GM18517 (cell line): Measurements from ENCODE around the gene AAGAB.
"Not testable (repeated sequence)": the region's sequence is repeated elsewhere in the genome, so short reads cannot be mapped to it uniquely, and the experiment has no call there.

Experiments
- ATAC-seq: cut with Tn5 transposase; IDR thresholded peaks from one replicate; pipeline ENCODE4 v1.9.1; 2021; ENCODE audit warnings: mild to moderate bottlenecking, moderate library complexity; ENCODE audit not compliant: unreplicated experiment

Gene AAGAB

DNA sequence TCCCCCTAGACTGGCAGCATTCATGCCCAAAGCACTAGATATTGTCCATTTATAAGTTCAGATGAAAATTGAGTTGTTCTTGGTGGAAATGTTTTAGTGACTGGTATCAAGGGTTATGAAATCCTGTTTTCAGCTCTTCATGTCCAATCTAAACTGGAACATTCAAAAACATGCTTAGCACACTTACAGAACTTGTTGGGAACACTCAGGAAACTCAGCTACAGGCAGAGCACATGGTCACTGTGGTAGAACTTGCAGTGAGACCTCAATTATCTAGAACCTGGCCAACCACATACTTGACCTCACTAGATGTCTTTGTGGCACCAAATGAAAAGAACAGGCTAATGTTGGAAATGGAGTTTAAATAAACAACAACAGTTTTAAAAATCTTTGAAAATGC lies 100.2 kb downstream of the AAGAB start:
- no peak for ATAC-seq

DNA sequence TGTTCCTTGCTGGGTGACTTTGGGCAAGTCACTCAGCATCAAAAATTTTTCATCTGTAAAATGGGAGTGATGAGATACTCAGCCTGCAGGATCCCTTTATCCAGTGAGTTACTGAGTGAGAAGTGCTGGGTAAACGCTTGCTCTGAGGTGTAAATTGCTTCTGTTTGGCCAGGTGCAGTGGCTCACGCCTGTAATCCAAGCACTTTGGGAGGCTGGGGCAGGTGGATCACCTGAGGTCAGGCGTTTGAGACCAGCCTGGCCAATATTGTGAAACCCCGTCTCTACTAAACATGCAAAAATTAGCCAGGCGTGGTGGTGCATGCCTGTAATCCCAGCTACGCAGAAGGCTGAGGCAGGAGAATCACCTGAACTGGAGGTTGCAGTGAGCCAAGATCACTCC lies 101.4 kb downstream of the AAGAB start:
- not testable (repeated sequence) for ATAC-seq

DNA sequence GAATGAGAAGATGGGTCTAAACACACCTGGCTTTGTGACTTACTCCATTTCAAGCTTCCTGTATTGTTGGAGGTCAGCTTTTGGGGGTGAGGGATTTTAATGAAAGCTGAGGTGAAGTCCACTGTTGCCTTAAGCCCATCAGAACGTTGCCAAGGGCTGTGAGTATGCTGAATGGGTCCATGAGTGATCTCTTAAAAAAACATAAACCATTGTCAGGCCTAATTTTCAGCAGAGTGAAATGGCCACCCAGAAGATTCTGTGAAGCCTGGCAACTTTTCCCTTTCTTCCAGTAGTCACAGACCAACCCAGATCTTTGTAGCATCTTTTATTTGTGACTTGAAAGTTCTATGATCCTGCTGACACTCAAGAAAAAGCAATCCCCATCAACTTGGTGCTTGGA lies 102.0 kb downstream of the AAGAB start:
- ATAC-seq, result no peak
